Globus pallidus (tissue), 1 donor: ENCODE data around the gene THOC5.
"Not testable (repeated sequence)": the region's sequence is repeated elsewhere in the genome, so short reads cannot be mapped to it uniquely, and the experiment has no call there.

ENCODE experiments used
- DNase-seq: peaks from one replicate; pipeline ENCODE4 v3.0.0-alpha.2; 2015; ENCODE audit warnings: low spot score

THOC5 gene

GRCh38 chr22:29559853-29560252, 6.3 kb upstream of the THOC5 start:
- DNase-seq = no peak

- DNase-seq = no peak
Observed at GRCh38 chr22:29559030-29559429, 5.5 kb upstream of the THOC5 start.

GRCh38 chr22:29555065-29555644, 1.6 kb upstream of the THOC5 start:
- peak; percentile 69 for DNase-seq

GRCh38 chr22:29552357-29552756, 1.2 kb downstream of the THOC5 start:
- DNase-seq = not testable (repeated sequence)

GRCh38 chr22:29550005-29550404, 3.6 kb downstream of the THOC5 start:
- no peak for DNase-seq

GRCh38 chr22:29545045-29545444, 8.5 kb downstream of the THOC5 start:
- DNase-seq = not testable (repeated sequence)

GRCh38 chr22:29541845-29542244, 11.7 kb downstream of the THOC5 start:
- peak; percentile 40 for DNase-seq

GRCh38 chr22:29539105-29539504, 14.5 kb downstream of the THOC5 start:
- no peak for DNase-seq

- no peak for DNase-seq
Observed at GRCh38 chr22:29536411-29536810, 17.1 kb downstream of the THOC5 start.

- no peak for DNase-seq
Observed at GRCh38 chr22:29531419-29531818, 22.1 kb downstream of the THOC5 start.

- no peak for DNase-seq
Observed at GRCh38 chr22:29530716-29531115, 22.8 kb downstream of the THOC5 start.

- no peak for DNase-seq
Observed at GRCh38 chr22:29528144-29528543, 25.4 kb downstream of the THOC5 start.

GRCh38 chr22:29524442-29525191, 28.9 kb downstream of the THOC5 start:
- no peak for DNase-seq

GRCh38 chr22:29523761-29524160, 29.8 kb downstream of the THOC5 start:
- no peak for DNase-seq

- no peak for DNase-seq
Observed at GRCh38 chr22:29521526-29521925, 32.0 kb downstream of the THOC5 start.

GRCh38 chr22:29520851-29521250, 32.7 kb downstream of the THOC5 start:
- DNase-seq = no peak

- no peak for DNase-seq
Observed at GRCh38 chr22:29519996-29520395, 33.6 kb downstream of the THOC5 start.

- DNase-seq = no peak
Observed at GRCh38 chr22:29518427-29518826, 35.1 kb downstream of the THOC5 start.

- DNase-seq = no peak
Observed at GRCh38 chr22:29517215-29517908, 36.2 kb downstream of the THOC5 start.

GRCh38 chr22:29512031-29512430, 41.5 kb downstream of the THOC5 start:
- no peak for DNase-seq

- DNase-seq = no peak
Observed at GRCh38 chr22:29511126-29511862, 42.3 kb downstream of the THOC5 start.

GRCh38 chr22:29510542-29510941, 43.0 kb downstream of the THOC5 start:
- DNase-seq = no peak

GRCh38 chr22:29509815-29510214, 43.7 kb downstream of the THOC5 start:
- no peak for DNase-seq
